Large intestine (tissue), 1 donor: ENCODE measurements around the gene ISY1. TPM values are rescaled to one million over a fixed set of nuclear protein-coding genes. Genes with fewer than 3 reads are reported as not detected.

Source experiments
- polyA plus RNA-seq: library from polyadenylated mRNA; unstranded; fragments of 120-200 nt; gene quantifications from one replicate; pipeline ENCODE4 v1.2.1, GENCODE V29; 2013

Gene ISY1
- polyA plus RNA-seq, 1 donor = 28.6 TPM

Other genes starting within 250 kb of the ISY1 start
- gene CFAP92, start 167.0 kb downstream of the ISY1 start, polyA plus RNA-seq = 0.78 TPM
- gene EFCC1, start 159.8 kb downstream of the ISY1 start, polyA plus RNA-seq = 4.1 TPM
- 0.18 TPM for gene GP9, start 100.3 kb downstream of the ISY1 start, polyA plus RNA-seq
- gene RAB43, start 39.3 kb downstream of the ISY1 start, polyA plus RNA-seq = 7.7 TPM
- gene CNBP, start 22.8 kb upstream of the ISY1 start, polyA plus RNA-seq = 310 TPM
- 144 TPM for gene COPG1, start 88.5 kb upstream of the ISY1 start, polyA plus RNA-seq
- gene HMCES, start 117.8 kb upstream of the ISY1 start, polyA plus RNA-seq = 32.0 TPM